Uterus (tissue), 4 donors: Measurements from ENCODE around the gene OR5D16. TPM values are rescaled to one million over a fixed set of nuclear protein-coding genes. Genes with fewer than 3 reads are reported as not detected.

ENCODE experiments used
- DNase-seq, 2 donors: peaks; one replicate each; pipeline ENCODE4 v3.0.0-alpha.2; 2019 to 2020
- H3K27ac ChIP-seq, 2 donors: fragments of 200-600 bp; sonication (generic); 1 replicate in 1 of 2; 2 replicates in 1 of 2; pipeline ENCODE4 v1.5.1; 2016 to 2018
- H3K27me3 ChIP-seq, 2 donors: fragments of 200-600 bp; sonication (generic); one replicate each; pipeline ENCODE4 v1.5.1; 2018 to 2019; ENCODE audit warnings: control low read depth in 1 of 2
- H3K36me3 ChIP-seq, 2 donors: fragments of 200-600 bp; sonication (generic); one replicate each; pipeline ENCODE4 v1.5.1; 2019; ENCODE audit warnings: control low read depth in 1 of 2
- H3K4me1 ChIP-seq, 2 donors: fragments of 200-600 bp; sonication (generic); one replicate each; pipeline ENCODE4 v1.5.1; 2018 to 2019; ENCODE audit warnings: control low read depth in 1 of 2
- H3K4me3 ChIP-seq, 2 donors: fragments of 200-600 bp; sonication (generic); 1 replicate in 1 of 2; 2 replicates in 1 of 2; pipeline ENCODE4 v1.5.1; 2018 to 2019; ENCODE audit warnings: mild to moderate bottlenecking in 1 of 2
- H3K9me3 ChIP-seq, 2 donors: fragments of 200-600 bp; sonication (generic); one replicate each; pipeline ENCODE4 v1.5.1; 2019; ENCODE audit warnings: control low read depth in 1 of 2
- CTCF ChIP-seq, 4 experiments: fragments of 200-600 bp in 2 of 4; fragments of 450-650 bp in 2 of 4; sonication (generic) in 2 of 4; IDR thresholded peaks; one replicate each; pipeline ENCODE4 v1.5.1; 2016 to 2019; ENCODE audit warnings: antibody characterized with exemption in 4 of 4, mild to moderate bottlenecking in 2 of 4, moderate library complexity in 1 of 4
- POLR2A ChIP-seq, 2 donors: fragments of 450-650 bp; IDR thresholded peaks; one replicate each; pipeline ENCODE4 v1.6.1; 2016; ENCODE audit warnings: antibody characterized with exemption in 2 of 2, mild to moderate bottlenecking in 1 of 2, moderate library complexity in 1 of 2
- intact Hi-C: fragments of 100-400 bp; cut with DNase I; formaldehyde crosslinking; loops from one replicate; pipeline ENCODE4 v1.15.1; 2023; ENCODE audit warnings: low total_unique reads
- total RNA-seq, 4 donors: library from RNA; depleted of rRNA in 3 of 4; stranded (reverse); fragments of >200 nt in 3 of 4; gene quantifications; one replicate each; pipeline versions ENCODE4 v1.1.0 to v1.2.4, GENCODE V29; 2014 to 2023
- donor health status: DM: yes; HTN: yes; CAD: no.

Gene OR5D16
- not detected for total RNA-seq

- no peak within 1 kb of the TSS for H3K4me3 ChIP-seq
- H3K4me1 ChIP-seq, result no peaks in the 10 kb centered on the region
- H3K27me3 ChIP-seq, result no peaks in the 10 kb centered on the region
- H3K9me3 ChIP-seq, result no peaks in the 10 kb centered on the region
- H3K27ac ChIP-seq, result no peak within 1 kb of the TSS
- intact Hi-C loops, result no loop called here
- TF ChIP-seq CTCF (IDR thresholded peaks at IDR 0.05), result no peak
- no peak for TF ChIP-seq POLR2A (IDR thresholded peaks at IDR 0.05)
- no peaks in the 10 kb centered on the region for H3K36me3 ChIP-seq
- no peak for DNase-seq
Observed at GRCh38 chr11:55838452-55838851, at the start of gene OR5D16. Gene OR5D16 (plus strand): TSS chr11:55838752. CDS start chr11:55838752, 0 bp downstream.

- H3K4me1 ChIP-seq, result no peaks in the 10 kb centered on the region
- H3K36me3 ChIP-seq, result no peaks in the 10 kb centered on the region
- no peak overlapping the region for H3K27ac ChIP-seq
- intact Hi-C loops, result no loop called here
- H3K27me3 ChIP-seq, result no peaks in the 10 kb centered on the region
- no peak overlapping the region for H3K4me3 ChIP-seq
- TF ChIP-seq POLR2A (IDR thresholded peaks at IDR 0.05) (no peak), CTCF (IDR thresholded peaks at IDR 0.05) (no peak)
- no peak for DNase-seq
- H3K9me3 ChIP-seq, result no peaks in the 10 kb centered on the region
Observed at GRCh38 chr11:55791606-55792005, 46.9 kb upstream of the OR5D16 start.

GRCh38 chr11:55793321-55793720 is 45.2 kb upstream of the OR5D16 start:
- H3K27ac ChIP-seq, result no peak overlapping the region
- H3K27me3 ChIP-seq, result no peaks in the 10 kb centered on the region
- H3K4me1 ChIP-seq, result no peaks in the 10 kb centered on the region
- DNase-seq, result no peak
- TF ChIP-seq CTCF (IDR thresholded peaks at IDR 0.05) (no peak), POLR2A (IDR thresholded peaks at IDR 0.05) (no peak)
- no peaks in the 10 kb centered on the region for H3K9me3 ChIP-seq
- intact Hi-C loops, result no loop called here
- no peaks in the 10 kb centered on the region for H3K36me3 ChIP-seq
- no peak overlapping the region for H3K4me3 ChIP-seq

GRCh38 chr11:55795256-55795655 is 43.3 kb upstream of the OR5D16 start, which contains the start of gene OR5D14:
Gene OR5D14 (plus strand): TSS chr11:55795556. CDS start chr11:55795556, 0 bp downstream.
- no peak for DNase-seq
- H3K9me3 ChIP-seq, result no peaks in the 10 kb centered on the region
- intact Hi-C loops, result no loop called here
- no peak within 1 kb of the TSS for H3K4me3 ChIP-seq
- no peaks in the 10 kb centered on the region for H3K36me3 ChIP-seq
- H3K27ac ChIP-seq, result no peak within 1 kb of the TSS
- TF ChIP-seq POLR2A (IDR thresholded peaks at IDR 0.05) (no peak), CTCF (IDR thresholded peaks at IDR 0.05) (no peak)
- no peaks in the 10 kb centered on the region for H3K27me3 ChIP-seq
- H3K4me1 ChIP-seq, result no peaks in the 10 kb centered on the region

- TF ChIP-seq POLR2A (IDR thresholded peaks at IDR 0.05) (no peak), CTCF (IDR thresholded peaks at IDR 0.05) (no peak)
- no peaks in the 10 kb centered on the region for H3K4me1 ChIP-seq
- intact Hi-C loops, result no loop called here
Observed at GRCh38 chr11:55806248-55806647, 32.3 kb upstream of the OR5D16 start.

More at GRCh38 chr11:55806248-55806647, 32.3 kb upstream of the OR5D16 start:
- no peak overlapping the region for H3K4me3 ChIP-seq
- no peak for DNase-seq
- H3K9me3 ChIP-seq, result no peaks in the 10 kb centered on the region
- no peaks in the 10 kb centered on the region for H3K36me3 ChIP-seq
- no peaks in the 10 kb centered on the region for H3K27me3 ChIP-seq
- H3K27ac ChIP-seq, result no peak overlapping the region
